ENCODE data around the gene AJUBA. TPM values are rescaled to one million over a fixed set of nuclear protein-coding genes. Genes with fewer than 3 reads are reported as not detected.
"Not testable (repeated sequence)": the region's sequence is repeated elsewhere in the genome, so short reads cannot be mapped to it uniquely, and the experiment has no call there.

Gene AJUBA
- total RNA-seq, 4 donors from 2014 or later, result 18.4 to 40.5 (median 34.8) TPM

DNA sequence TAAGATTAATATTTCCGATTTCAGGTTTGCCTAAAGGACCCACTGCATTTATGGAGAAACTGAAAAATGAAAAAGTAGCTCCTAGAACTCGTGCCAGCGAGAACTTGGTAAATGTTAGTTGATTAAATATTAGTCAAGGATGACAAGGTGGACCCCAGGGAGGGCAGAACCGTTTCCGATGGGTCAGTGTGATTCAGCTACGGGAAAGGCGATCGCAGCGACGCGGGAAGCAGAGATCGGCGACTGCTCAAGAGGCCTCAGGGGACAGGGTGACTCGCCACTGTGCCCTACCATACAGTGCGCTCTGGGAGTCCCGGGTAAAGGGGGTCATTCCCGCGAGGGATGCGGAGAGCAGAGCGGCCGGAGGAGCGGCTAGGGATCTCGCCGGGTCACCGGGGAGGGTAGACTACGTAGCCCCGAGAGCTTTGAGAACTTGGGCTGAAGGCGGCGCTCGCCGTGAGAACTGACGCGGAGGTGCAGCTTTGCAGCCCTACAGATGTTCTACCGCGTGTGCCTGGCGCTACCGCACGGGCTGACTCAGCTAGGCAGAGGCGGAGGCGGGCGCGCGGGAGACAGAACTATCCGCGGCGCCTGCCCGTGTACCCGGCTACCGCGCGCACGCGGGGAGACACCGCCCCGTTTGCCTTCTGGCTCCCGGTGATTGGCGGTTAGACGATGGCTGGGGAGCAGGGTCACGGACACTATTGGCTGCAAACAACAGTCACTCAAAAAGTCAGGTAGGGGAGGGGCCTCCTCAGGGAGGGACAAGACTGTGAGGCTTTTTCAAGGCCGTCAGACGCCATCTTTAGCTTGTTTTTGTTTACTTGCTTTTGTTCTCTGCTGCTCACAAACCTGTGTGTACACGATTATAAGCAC is 24.4 kb upstream of the AJUBA start:
- H3K9me3 ChIP-seq, result no peaks in the 10 kb centered on the region
- H3K4me1 ChIP-seq, result peaks cover 15 to 21% of the 10 kb centered on the region in 2 donors
- intact Hi-C loops (cut with DNase I), result no loop called here
- H3K36me3 ChIP-seq, result no peaks in the 10 kb centered on the region
- peak overlapping the region; percentile 56 to 75 (median 60) for H3K4me3 ChIP-seq (replicated peaks in 1 of 3)
- DNase-seq, result peak; percentile 96 to 97
- 2% methylated on average over 36 to 51 of the region's 62 CpGs for WGBS, 2 donors
- no peaks in the 10 kb centered on the region for H3K27me3 ChIP-seq
- H3K27ac ChIP-seq, result peak overlapping the region; percentile 80 to 95 (median 94)
- TF ChIP-seq POLR2A (IDR thresholded peaks at IDR 0.05), result peak; percentile 63 to 98
- TF ChIP-seq, protein P1, sequence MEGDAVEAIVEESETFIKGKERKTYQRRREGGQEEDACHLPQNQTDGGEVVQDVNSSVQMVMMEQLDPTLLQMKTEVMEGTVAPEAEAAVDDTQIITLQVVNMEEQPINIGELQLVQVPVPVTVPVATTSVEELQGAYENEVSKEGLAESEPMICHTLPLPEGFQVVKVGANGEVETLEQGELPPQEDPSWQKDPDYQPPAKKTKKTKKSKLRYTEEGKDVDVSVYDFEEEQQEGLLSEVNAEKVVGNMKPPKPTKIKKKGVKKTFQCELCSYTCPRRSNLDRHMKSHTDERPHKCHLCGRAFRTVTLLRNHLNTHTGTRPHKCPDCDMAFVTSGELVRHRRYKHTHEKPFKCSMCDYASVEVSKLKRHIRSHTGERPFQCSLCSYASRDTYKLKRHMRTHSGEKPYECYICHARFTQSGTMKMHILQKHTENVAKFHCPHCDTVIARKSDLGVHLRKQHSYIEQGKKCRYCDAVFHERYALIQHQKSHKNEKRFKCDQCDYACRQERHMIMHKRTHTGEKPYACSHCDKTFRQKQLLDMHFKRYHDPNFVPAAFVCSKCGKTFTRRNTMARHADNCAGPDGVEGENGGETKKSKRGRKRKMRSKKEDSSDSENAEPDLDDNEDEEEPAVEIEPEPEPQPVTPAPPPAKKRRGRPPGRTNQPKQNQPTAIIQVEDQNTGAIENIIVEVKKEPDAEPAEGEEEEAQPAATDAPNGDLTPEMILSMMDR (IDR thresholded peaks at IDR 0.05), result peak in 2 of 6 experiments; percentile 10 to 15

DNA sequence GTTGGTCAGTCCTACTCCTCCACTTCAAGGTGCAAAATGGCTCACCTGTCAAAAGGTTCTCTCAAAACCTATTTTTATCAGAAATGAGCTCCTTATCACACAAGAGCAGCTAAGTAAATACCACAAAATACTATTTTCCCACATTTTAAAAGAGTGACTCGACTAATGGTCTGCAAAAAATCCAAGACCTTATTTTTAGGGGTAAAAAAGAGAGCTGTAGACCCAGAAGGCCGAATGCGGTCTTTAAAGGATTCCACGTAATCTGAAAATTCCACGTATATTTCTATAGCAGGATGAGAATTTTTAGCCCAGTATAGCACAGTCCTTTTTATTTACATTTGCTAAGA is 23.8 kb upstream of the AJUBA start:
- Histone ChIP-seq H3K27ac (peak overlapping the region in 2 of 3 donors; percentile 80 to 95), H3K9me3 (no peaks in the 10 kb centered on the region), H3K4me3 (replicated peaks in 1 of 3) (peak overlapping the region in 2 of 3 donors; percentile 60 to 75), H3K36me3 (no peaks in the 10 kb centered on the region), H3K4me1 (peaks cover 15 to 21% of the 10 kb centered on the region in 2 donors), H3K27me3 (no peaks in the 10 kb centered on the region)
- intact Hi-C loops (cut with DNase I), result no loop called here
- DNase-seq, result no peak
- TF ChIP-seq, protein P1 (IDR thresholded peaks at IDR 0.05), result no peak
- no peak for TF ChIP-seq POLR2A (IDR thresholded peaks at IDR 0.05)
- WGBS, 2 donors, result 60 to 65% methylated on average over 5 of the region's 5 CpGs

DNA sequence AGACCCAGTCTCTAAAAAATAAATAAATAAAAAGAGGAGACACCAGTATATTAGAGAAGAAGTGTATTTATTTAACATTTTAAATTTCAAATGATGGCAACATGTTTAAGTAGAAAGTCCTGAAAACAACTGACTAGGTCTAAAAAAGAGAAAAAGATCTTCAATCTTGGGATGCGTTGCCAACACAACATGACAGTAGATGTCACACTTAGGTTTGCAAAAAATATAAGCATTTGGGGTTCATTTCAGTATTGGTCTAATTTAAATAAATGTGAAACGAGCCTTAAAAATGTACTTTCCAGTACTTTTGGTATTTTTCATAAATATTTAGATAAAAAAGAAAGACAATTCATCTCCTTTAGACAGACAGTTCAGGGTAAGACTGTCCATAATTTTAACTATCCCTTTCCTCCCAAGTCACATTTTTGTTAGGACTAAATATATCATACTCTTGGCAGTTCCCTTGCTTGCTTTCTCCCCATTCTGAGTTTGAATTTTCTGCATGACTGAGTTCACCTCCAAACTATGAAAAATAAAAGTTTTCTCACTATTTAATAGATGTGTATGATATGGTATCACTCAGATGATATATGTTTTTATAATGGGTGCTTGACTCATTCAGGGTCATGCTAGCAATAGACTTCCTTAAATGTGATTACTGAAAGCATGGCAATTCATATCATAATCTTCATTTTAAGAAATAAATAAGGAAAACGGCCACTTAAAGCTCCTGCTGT is 23.3 kb upstream of the AJUBA start:
- no peaks in the 10 kb centered on the region for H3K9me3 ChIP-seq
- WGBS, 2 donors, result 71 to 75% methylated on average over 3 of the region's 3 CpGs
- H3K27ac ChIP-seq, result peak overlapping the region in 1 of 3 donors; percentile 95
- no peak for DNase-seq
- H3K4me3 ChIP-seq (replicated peaks in 1 of 3), result no peak overlapping the region
- intact Hi-C loops (cut with DNase I), result no loop called here
- TF ChIP-seq POLR2A (IDR thresholded peaks at IDR 0.05), result no peak
- TF ChIP-seq, protein P1 (IDR thresholded peaks at IDR 0.05), result no peak
- no peaks in the 10 kb centered on the region for H3K36me3 ChIP-seq
- H3K4me1 ChIP-seq, result peaks cover 15 to 21% of the 10 kb centered on the region in 2 donors
- H3K27me3 ChIP-seq, result no peaks in the 10 kb centered on the region

DNA sequence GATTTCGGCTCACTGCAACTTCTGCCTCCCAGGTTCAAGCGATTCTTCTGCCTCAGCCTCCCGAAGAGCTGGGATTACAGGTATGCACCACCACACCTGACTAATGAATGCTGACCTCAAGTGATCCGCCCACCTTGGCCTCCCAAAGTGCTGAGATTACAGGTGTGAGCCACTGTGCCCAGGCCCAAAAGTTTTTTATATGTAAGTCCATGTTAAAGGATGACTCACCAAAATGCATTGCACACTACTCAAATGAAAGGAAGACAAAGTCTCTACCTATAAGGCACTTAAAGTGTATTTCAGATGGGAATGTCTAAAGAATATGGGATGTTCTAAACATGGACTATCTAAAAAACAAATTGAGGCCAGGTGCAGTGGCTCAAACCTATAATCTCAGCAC is 21.9 kb upstream of the AJUBA start:
- 96 to 98% methylated on average over 4 of the region's 4 CpGs for WGBS, 2 donors
- H3K27me3 ChIP-seq; H3K36me3 ChIP-seq; DNase-seq; H3K27ac ChIP-seq; H3K9me3 ChIP-seq; intact Hi-C loops (cut with DNase I); H3K4me3 ChIP-seq (replicated peaks in 1 of 3): not testable (repeated sequence)
- H3K4me1 ChIP-seq, result peaks cover 13 to 16% of the 10 kb centered on the region in 2 donors

DNA sequence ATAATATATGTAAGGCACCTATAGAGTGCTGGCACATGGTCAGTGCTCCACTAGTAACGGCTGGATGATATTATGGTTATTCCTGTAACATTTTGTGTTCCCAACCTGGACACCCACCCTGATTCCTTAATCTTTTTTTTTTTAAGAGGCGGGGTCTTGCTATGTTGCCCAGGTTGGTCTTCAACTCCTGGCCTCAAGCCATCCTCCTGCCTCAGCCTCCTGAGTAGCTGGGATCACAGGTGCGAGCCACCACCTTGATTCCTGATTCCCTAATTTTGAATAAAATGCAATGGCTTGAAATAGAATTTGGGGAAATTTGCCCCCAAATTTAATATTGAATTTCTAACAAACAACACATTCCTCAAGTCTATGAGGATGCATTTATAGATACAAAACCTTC is 20.2 kb upstream of the AJUBA start:
- TF ChIP-seq, protein P1 (IDR thresholded peaks at IDR 0.05), result no peak
- no peak for TF ChIP-seq POLR2A (IDR thresholded peaks at IDR 0.05)
- intact Hi-C loops (cut with DNase I), result no loop called here
- WGBS, 2 donors, result 77 to 98% methylated on average over 3 of the region's 3 CpGs

More for the DNA sequence above, 20.2 kb upstream of the AJUBA start:
- Histone ChIP-seq H3K4me1 (peaks cover 9 to 11% of the 10 kb centered on the region in 2 donors), H3K9me3 (no peaks in the 10 kb centered on the region), H3K27ac (no peak overlapping the region), H3K27me3 (no peaks in the 10 kb centered on the region), H3K36me3 (no peaks in the 10 kb centered on the region), H3K4me3 (replicated peaks in 1 of 3) (no peak overlapping the region)
- no peak for DNase-seq
